ENCODE data around the gene HHAT.

HHAT gene

DNA sequence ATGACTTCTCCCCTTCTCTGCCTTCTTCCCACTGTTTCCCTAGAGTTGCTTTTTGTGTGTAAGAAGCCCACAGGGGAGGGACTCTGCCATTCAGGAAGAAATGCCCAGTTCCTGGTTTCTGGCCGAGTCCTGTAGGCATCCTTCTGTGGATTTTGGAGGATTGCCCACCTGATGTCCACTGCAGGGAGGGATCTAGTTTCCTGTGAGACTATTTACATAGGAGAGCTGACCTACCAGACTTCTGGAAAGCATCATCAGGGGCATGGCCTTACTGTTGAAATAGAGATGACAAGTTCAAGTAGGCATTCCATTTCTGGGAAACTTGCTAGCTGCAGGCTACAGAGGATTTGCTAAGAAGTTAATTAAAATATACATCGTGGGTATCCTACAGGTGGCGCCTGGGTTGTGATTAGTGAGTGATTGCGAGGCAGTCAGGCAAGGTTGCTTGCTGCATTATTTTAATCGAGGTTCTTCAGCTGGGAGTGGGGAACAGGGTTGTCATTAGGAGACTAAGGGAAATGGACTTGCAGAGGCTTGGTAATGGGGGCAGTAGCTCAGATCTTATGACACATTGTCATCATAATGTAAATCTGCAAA, 148.7 kb downstream of the HHAT start:
- H2AFZ ChIP-seq (ENCODE audit: low read length) = no peak overlapping the region
- H3K27me3 ChIP-seq (ENCODE audit: insufficient read depth, low read length, poor library complexity, severe bottlenecking) = no peaks in the 10 kb centered on the region
- H4K20me1 ChIP-seq (ENCODE audit: insufficient read depth, low read length, poor library complexity, severe bottlenecking) = no peaks in the 10 kb centered on the region
- no peak overlapping the region for H3K4me2 ChIP-seq (ENCODE audit: low read depth, low read length, poor library complexity, severe bottlenecking)
- no peaks in the 10 kb centered on the region for H3K9me3 ChIP-seq (ENCODE audit: insufficient read depth, low read depth, low read length)
- H3K36me3 ChIP-seq (ENCODE audit: insufficient read depth, low read length) = no peaks in the 10 kb centered on the region
- H3K9me2 ChIP-seq (replicated peaks; ENCODE audit: low read depth, low read length) = no peaks in the 10 kb centered on the region
- no peaks in the 10 kb centered on the region for H3K79me2 ChIP-seq (ENCODE audit: insufficient read depth, low read length)
- H3K9ac ChIP-seq (ENCODE audit: low read depth, low read length, poor library complexity, severe bottlenecking) = no peak overlapping the region
- no peak overlapping the region for H3K4me3 ChIP-seq (ENCODE audit: low read length, poor library complexity, severe bottlenecking)
- no peaks in the 10 kb centered on the region for H3F3A ChIP-seq (ENCODE audit: low read depth)
- TF ChIP-seq EZH2phosphoT487 (IDR thresholded peaks at IDR 0.05; ENCODE audit: borderline replicate concordance) (no peak), CTCF (conservative IDR thresholded peaks at IDR 0.05; ENCODE audit: low read length) (peak; percentile 41; the same call in 1 of the 2 replicates)
- peaks cover 15% of the 10 kb centered on the region for H3K4me1 ChIP-seq (ENCODE audit: insufficient read depth, low read length, poor library complexity, severe bottlenecking)

DNA sequence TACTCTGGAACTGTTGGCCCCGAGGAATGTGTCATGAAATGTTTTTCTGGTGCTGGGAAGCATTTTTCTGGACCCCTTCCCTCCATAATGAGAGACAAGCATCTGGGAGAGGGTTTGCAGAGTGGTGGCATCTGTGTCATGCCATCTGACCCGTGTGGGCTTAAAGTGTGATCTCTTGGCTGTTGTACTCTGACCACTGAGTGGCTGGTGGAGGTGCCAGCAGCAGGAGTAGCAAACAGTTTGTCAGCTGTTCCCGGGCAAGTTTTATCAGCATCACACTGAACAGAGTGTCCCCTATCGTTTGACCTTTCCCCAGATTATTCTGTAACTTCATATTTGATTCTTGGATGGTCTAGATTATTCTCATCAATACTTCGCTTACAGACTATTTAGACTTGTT, 150.1 kb downstream of the HHAT start:
- Histone ChIP-seq H3K36me3 (ENCODE audit: insufficient read depth, low read length) (no peaks in the 10 kb centered on the region), H3K79me2 (ENCODE audit: insufficient read depth, low read length) (no peaks in the 10 kb centered on the region)

GRCh38 chr1:210482491-210482890, 153.8 kb downstream of the HHAT start:
- TF ChIP-seq EZH2phosphoT487 (IDR thresholded peaks at IDR 0.05; ENCODE audit: borderline replicate concordance) (no peak), CTCF (conservative IDR thresholded peaks at IDR 0.05; ENCODE audit: low read length) (no peak)
- H4K20me1 ChIP-seq (ENCODE audit: insufficient read depth, low read length, poor library complexity, severe bottlenecking) = no peaks in the 10 kb centered on the region
- no peaks in the 10 kb centered on the region for H3K27me3 ChIP-seq (ENCODE audit: insufficient read depth, low read length, poor library complexity, severe bottlenecking)
- H2AFZ ChIP-seq (ENCODE audit: low read length) = no peak overlapping the region
- no peaks in the 10 kb centered on the region for H3K9me2 ChIP-seq (replicated peaks; ENCODE audit: low read depth, low read length)
- H3K9me3 ChIP-seq (ENCODE audit: insufficient read depth, low read depth, low read length) = no peaks in the 10 kb centered on the region
- no peak overlapping the region for H3K9ac ChIP-seq (ENCODE audit: low read depth, low read length, poor library complexity, severe bottlenecking)
- H3K4me2 ChIP-seq (ENCODE audit: low read depth, low read length, poor library complexity, severe bottlenecking) = no peak overlapping the region
- no peaks in the 10 kb centered on the region for H3K79me2 ChIP-seq (ENCODE audit: insufficient read depth, low read length)
- H3K4me1 ChIP-seq (ENCODE audit: insufficient read depth, low read length, poor library complexity, severe bottlenecking) = peaks cover 2% of the 10 kb centered on the region
- no peaks in the 10 kb centered on the region for H3K36me3 ChIP-seq (ENCODE audit: insufficient read depth, low read length)
- no peak overlapping the region for H3K4me3 ChIP-seq (ENCODE audit: low read length, poor library complexity, severe bottlenecking)
- H3F3A ChIP-seq (ENCODE audit: low read depth) = no peaks in the 10 kb centered on the region

More for the DNA sequence above, 150.1 kb downstream of the HHAT start:
- Histone ChIP-seq H3K9me2 (replicated peaks; ENCODE audit: low read depth, low read length) (no peaks in the 10 kb centered on the region), H3F3A (ENCODE audit: low read depth) (no peaks in the 10 kb centered on the region), H3K4me1 (ENCODE audit: insufficient read depth, low read length, poor library complexity, severe bottlenecking) (peaks cover 8% of the 10 kb centered on the region), H3K27me3 (ENCODE audit: insufficient read depth, low read length, poor library complexity, severe bottlenecking) (no peaks in the 10 kb centered on the region), H3K4me2 (ENCODE audit: low read depth, low read length, poor library complexity, severe bottlenecking) (no peak overlapping the region), H3K9me3 (ENCODE audit: insufficient read depth, low read depth, low read length) (no peaks in the 10 kb centered on the region), H2AFZ (ENCODE audit: low read length) (no peak overlapping the region), H3K4me3 (ENCODE audit: low read length, poor library complexity, severe bottlenecking) (no peak overlapping the region), H3K9ac (ENCODE audit: low read depth, low read length, poor library complexity, severe bottlenecking) (no peak overlapping the region), H4K20me1 (ENCODE audit: insufficient read depth, low read length, poor library complexity, severe bottlenecking) (no peaks in the 10 kb centered on the region)
- no peak for TF ChIP-seq CTCF (conservative IDR thresholded peaks at IDR 0.05; ENCODE audit: low read length)
- TF ChIP-seq EZH2phosphoT487 (IDR thresholded peaks at IDR 0.05; ENCODE audit: borderline replicate concordance) = no peak

All from Loucy (cell line).